IMR-90 (cell line): ENCODE data around the gene PSMD2. TPM values are rescaled to one million over a fixed set of nuclear protein-coding genes. Genes with fewer than 3 reads are reported as not detected.

Experiments
- BHLHE40 ChIP-seq: fragments of 150-350 bp; IDR thresholded peaks from 2 replicates; pipeline ENCODE4 v1.6.1; 2016; ENCODE audit warnings: mild to moderate bottlenecking, low read depth, low read length
- CHD1 ChIP-seq: IDR thresholded peaks from 2 replicates; pipeline ENCODE4 v1.6.1; 2012; ENCODE audit warnings: low read depth, low read length, improper control_type of control experiment
- polyA plus RNA-seq, 3 experiments: library from polyadenylated mRNA; depleted of rRNA; stranded (reverse); fragments of >200 nt; gene quantifications; 2 replicates each; pipeline ENCODE4 v1.2.3, GENCODE V29; 2012; ENCODE audit warnings: low replicate concordance in 1 of 3
- total RNA-seq: library from RNA; depleted of rRNA; stranded (reverse); fragments of >200 nt; gene quantifications from 2 replicates; pipeline ENCODE4 v1.2.3, GENCODE V29; 2012
- TF ChIP-seq, protein P1 (sequence below): fragments of 150-350 bp; IDR thresholded peaks from 2 replicates; pipeline ENCODE4 v1.6.1; 2017; ENCODE audit warnings: mild to moderate bottlenecking, antibody characterized with exemption, low read length, low read depth

PSMD2 gene
- total and polyA plus RNA-seq, 2 of the 4 experiments (the other 2 are of a cell fraction): 514 to 872 TPM

DNA sequence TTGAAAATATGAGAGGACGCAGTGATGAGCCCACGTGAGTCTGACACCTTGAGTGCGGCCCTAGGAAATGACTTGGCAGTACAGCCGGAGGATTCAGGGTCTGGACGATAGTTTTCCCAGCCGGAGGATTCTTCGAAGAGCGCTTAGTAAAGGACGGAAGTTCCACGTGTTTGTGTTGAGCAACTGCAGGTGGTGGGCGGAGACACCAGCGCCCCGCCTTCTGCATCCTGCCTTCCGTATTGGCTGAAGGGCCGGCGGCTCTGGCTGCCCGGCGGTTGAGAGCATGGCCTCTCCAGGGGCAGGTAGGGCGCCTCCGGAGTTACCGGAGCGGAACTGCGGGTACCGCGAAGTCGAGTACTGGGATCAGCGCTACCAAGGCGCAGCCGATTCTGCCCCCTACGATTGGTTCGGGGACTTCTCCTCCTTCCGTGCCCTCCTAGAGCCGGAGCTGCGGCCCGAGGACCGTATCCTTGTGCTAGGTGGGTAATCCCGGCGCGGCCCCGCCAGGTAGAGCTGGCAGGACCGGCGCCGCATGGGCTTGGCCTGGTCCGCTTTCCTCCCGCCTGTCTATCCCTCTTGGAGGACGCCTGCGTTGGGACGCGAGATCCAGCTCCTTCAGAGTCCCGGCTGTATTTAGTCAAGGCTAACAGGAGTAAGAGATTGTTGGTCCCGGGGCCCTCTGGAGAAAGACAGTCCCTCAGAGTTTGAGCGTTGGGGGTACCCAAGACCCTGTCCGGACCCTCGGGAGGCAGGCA, 49.5 kb upstream of the PSMD2 start, which contains the start of gene EEF1AKMT4 (continued):
- TF ChIP-seq, protein P1, sequence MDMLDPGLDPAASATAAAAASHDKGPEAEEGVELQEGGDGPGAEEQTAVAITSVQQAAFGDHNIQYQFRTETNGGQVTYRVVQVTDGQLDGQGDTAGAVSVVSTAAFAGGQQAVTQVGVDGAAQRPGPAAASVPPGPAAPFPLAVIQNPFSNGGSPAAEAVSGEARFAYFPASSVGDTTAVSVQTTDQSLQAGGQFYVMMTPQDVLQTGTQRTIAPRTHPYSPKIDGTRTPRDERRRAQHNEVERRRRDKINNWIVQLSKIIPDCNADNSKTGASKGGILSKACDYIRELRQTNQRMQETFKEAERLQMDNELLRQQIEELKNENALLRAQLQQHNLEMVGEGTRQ: peak; percentile 17; the same call in 1 of the 2 replicates
- TF ChIP-seq BHLHE40 (peak; percentile 82), CHD1 (no peak)
